Measurements from ENCODE around the gene SUPT5H. TPM values are rescaled to one million over a fixed set of nuclear protein-coding genes. Genes with fewer than 3 reads are reported as not detected.

The SUPT5H gene
- total RNA-seq, 4 donors from 2014 or later, result 41.7 to 87.4 (median 59.6) TPM

- no peak for TF ChIP-seq CTCF (IDR thresholded peaks at IDR 0.05; ENCODE audit: low read depth)
These were observed 27.5 kb downstream of the SUPT5H start for GRCh38 chr19:39472746-39473442.

DNA sequence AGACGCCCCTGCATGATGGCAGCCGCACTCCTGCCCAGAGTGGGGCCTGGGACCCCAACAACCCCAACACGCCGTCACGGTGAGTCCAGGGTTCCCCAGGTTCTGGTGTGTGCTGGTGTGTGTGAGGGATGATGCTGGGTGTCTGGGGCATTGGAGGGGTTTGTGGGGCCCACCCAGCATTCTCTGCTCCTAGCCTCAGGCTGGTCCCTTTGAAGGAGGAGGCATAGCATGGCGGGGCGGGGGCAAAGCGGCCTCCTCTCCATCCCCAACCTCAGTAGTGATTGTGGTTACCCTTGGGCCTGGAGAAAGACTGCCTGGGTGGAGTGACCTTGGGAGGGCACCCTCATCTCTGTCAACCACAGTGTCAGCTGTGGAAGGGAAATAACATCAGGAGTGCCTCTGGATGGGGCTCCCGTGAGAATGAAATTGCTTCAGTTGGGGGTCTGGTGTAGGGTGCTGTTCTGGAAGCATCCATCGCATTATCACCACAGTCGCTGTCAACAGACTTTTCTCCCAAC is 28.1 kb downstream of the SUPT5H start:
- no peak for TF ChIP-seq CTCF (IDR thresholded peaks at IDR 0.05; ENCODE audit: low read depth)

- no peak for TF ChIP-seq CTCF (IDR thresholded peaks at IDR 0.05; ENCODE audit: low read depth)
These were observed 28.8 kb downstream of the SUPT5H start for GRCh38 chr19:39474139-39474620.

GRCh38 chr19:39475748-39476147 is 30.4 kb downstream of the SUPT5H start:
- no peak for TF ChIP-seq CTCF (IDR thresholded peaks at IDR 0.05; ENCODE audit: low read depth)

- TF ChIP-seq CTCF (IDR thresholded peaks at IDR 0.05; ENCODE audit: low read depth), result no peak
These were observed 34.5 kb downstream of the SUPT5H start for GRCh38 chr19:39479916-39480315.

DNA sequence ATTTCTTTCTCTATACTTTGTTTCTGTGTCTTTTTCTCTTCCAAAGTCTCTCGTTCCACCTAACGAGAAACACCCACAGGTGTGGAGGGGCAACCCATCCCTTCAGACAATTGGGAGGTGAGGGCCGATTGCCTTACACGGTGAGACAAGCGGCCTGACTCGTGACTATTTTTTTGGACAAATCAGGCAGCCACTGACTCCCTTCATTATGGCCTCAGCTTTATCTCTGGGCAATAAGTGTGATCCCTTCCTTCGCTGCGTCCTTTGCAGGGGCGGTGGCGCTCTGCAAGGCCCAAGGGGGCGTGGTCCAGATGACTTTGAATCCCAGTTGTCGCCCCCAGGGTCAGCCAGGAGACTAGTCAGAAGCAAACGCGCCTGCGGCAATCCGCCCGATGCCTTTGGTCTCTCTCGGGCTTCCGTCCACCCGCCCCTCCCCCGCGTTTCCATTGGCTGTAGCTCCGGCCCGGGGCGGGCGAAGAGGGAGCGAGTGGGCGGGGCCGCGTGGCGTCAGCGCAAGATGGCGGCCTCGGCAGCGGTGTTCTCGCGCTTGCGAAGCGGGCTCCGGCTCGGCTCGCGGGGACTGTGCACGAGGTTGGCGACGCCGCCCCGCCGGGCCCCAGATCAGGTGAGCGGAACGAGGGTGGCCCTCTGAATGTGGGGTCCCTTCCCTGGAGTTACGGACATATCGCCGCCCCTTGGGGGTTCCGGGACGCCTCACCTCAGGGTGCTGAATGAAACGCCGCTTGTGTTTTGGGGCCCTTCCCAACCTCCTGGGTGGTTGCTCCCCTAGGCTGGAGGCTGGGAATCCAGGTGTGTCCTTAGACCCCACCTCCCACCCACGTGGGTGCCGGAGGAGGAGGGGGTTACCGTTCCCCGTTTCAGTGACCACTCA is 35.2 kb downstream of the SUPT5H start, which contains the start of gene TIMM50:
Gene TIMM50 (plus strand): TSS at position 502 of the 892 bp plus-strand sequence. CDS start 16 bp downstream, at position 518.
- TF ChIP-seq CTCF (IDR thresholded peaks at IDR 0.05; ENCODE audit: low read depth), result no peak

DNA sequence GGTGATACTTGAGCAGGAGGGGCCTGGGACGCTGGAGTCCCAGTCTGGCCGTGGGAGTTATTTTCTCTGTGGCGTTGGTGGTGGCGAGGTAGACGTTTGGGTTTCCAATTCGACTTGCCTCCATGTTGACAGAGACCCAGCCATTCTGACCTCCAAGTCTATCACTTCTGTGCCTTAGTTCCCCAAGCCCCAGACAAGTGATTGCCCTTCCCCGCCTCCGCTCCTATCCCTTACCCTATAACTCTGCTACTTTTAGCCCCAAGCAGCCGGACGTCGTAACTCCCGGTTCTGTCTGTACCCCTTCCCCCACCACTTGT is 35.8 kb downstream of the SUPT5H start:
- no peak for TF ChIP-seq CTCF (IDR thresholded peaks at IDR 0.05; ENCODE audit: low read depth)
